ENCODE measurements around the gene SLC7A8. TPM values are rescaled to one million over a fixed set of nuclear protein-coding genes. Genes with fewer than 3 reads are reported as not detected.

Gene SLC7A8
- total RNA-seq, 1 donor from 2014 or later, result 62.3 TPM

DNA sequence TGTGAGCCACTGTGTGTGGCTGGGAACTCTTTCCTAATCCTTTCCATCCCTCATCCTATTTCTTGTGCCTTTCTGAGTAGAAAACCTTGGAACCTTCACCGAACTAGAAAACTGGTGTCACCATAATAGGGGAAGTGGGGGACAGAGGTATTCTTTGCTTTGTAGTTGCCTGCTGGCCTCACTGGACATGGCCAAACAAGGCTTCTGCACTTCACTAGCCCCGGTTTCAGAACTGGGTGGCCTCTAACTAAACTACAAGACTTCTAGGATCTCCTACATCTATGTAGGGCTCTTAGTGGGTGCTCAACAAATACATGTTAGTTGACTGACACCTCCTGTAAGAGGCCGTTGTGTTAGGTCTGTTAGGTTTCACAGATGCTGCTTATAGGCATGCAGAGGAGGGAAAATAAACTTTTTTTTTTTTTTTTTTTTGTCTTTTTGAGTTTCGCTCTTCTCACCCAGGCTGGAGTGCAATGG, 78.1 kb downstream of the SLC7A8 start:
- Mint-ChIP-seq H3K4me1 (no peaks in the 10 kb centered on the region), H3K9me3 (no peaks in the 10 kb centered on the region), H3K27ac (no peak overlapping the region), H3K4me3 (no peak overlapping the region), H3K27me3 (ENCODE audit: low read depth) (peaks cover 15% of the 10 kb centered on the region), H3K36me3 (no peaks in the 10 kb centered on the region)
- DNase-seq (ENCODE audit: low spot score in 2 of 2, unreplicated experiment in 2 of 2), result no peak
- TF ChIP-seq, protein P1, sequence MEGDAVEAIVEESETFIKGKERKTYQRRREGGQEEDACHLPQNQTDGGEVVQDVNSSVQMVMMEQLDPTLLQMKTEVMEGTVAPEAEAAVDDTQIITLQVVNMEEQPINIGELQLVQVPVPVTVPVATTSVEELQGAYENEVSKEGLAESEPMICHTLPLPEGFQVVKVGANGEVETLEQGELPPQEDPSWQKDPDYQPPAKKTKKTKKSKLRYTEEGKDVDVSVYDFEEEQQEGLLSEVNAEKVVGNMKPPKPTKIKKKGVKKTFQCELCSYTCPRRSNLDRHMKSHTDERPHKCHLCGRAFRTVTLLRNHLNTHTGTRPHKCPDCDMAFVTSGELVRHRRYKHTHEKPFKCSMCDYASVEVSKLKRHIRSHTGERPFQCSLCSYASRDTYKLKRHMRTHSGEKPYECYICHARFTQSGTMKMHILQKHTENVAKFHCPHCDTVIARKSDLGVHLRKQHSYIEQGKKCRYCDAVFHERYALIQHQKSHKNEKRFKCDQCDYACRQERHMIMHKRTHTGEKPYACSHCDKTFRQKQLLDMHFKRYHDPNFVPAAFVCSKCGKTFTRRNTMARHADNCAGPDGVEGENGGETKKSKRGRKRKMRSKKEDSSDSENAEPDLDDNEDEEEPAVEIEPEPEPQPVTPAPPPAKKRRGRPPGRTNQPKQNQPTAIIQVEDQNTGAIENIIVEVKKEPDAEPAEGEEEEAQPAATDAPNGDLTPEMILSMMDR (IDR thresholded peaks at IDR 0.05; ENCODE audit: unreplicated experiment), result no peak

DNA sequence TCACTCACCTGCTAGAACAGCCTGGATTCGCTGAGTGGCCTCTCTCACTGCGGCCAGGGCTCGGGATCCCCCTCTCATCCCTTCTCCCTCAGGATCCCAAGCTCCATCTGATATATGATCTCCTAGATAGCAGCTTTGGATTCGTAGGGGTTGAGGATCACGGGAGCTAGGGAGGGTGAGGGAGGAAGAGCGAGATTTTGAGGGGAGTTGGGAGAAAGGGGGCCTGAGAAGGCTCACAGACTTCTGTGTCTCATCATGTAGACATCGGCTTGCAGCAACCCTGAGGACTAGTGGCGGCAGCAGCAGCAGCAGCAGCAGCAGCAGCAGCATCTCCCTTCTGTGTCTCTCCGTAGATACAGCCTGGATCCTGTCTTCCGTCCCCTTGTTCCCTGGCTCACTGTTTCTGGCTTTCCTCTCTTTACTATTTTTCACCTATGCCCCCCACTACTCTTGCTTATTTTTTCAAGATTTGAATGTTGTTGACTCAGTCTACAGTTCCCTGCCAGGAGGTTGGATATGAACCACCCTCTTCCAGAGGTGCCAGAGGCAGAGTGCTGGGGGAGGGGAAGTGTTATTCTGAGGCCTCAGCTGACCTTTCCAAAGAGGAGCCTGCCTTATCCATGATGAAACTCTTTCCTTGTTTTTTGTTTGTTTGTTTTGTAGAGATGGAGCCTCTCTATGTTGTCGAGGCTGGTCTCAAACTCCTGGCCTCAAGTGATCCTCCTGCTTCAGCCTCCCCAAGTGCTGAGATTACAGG, 78.7 kb downstream of the SLC7A8 start, which contains the start of gene CIROP:
CIROP (minus strand) TSS at position 399 of the 757 bp plus-strand sequence; CDS start at position 330, 69 bp downstream.
- no peaks in the 10 kb centered on the region for H3K36me3 Mint-ChIP-seq
- no peaks in the 10 kb centered on the region for H3K9me3 Mint-ChIP-seq
- no peaks in the 10 kb centered on the region for H3K4me1 Mint-ChIP-seq
- DNase-seq (ENCODE audit: low spot score in 2 of 2, unreplicated experiment in 2 of 2), result no peak
- no peak within 1 kb of the TSS for H3K27ac Mint-ChIP-seq
- H3K27me3 Mint-ChIP-seq (ENCODE audit: low read depth), result peaks cover 15% of the 10 kb centered on the region
- TF ChIP-seq, protein P1 (IDR thresholded peaks at IDR 0.05; ENCODE audit: unreplicated experiment), result no peak
- H3K4me3 Mint-ChIP-seq, result no peak within 1 kb of the TSS

- Mint-ChIP-seq H3K36me3 (peaks cover 2% of the 10 kb centered on the region), H3K27me3 (ENCODE audit: low read depth) (peaks cover 15% of the 10 kb centered on the region), H3K9me3 (no peaks in the 10 kb centered on the region), H3K4me1 (no peaks in the 10 kb centered on the region), H3K4me3 (no peak overlapping the region), H3K27ac (no peak overlapping the region)
- TF ChIP-seq, protein P1 (IDR thresholded peaks at IDR 0.05; ENCODE audit: unreplicated experiment), result no peak
- no peak for DNase-seq (ENCODE audit: low spot score in 2 of 2, unreplicated experiment in 2 of 2)
Measured at GRCh38 chr14:23104070-23104590, 79.3 kb downstream of the SLC7A8 start.

DNA sequence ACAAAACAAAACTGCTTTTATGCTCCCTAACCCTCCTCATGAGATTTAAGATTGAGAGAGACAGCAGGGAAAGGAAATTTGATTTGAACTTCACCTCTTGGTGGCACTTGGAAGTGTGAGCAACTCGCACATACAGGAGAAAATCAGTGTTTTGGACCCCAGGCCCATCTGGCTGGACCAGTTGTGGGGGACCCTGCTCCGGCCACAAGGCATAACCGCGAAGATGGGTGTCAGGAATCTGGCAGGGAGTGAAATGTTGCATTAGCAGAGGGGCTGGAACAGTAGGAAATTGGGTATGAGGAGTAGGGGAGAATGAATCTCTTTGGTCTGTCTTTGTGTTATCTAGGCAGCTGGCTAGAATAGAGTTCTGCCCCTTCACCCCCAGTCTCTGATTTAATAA, 79.9 kb downstream of the SLC7A8 start:
- no peak overlapping the region for H3K4me3 Mint-ChIP-seq
- DNase-seq (ENCODE audit: low spot score in 2 of 2, unreplicated experiment in 2 of 2), result no peak
- H3K36me3 Mint-ChIP-seq, result peaks cover 3% of the 10 kb centered on the region
- TF ChIP-seq, protein P1 (IDR thresholded peaks at IDR 0.05; ENCODE audit: unreplicated experiment), result no peak
- no peak overlapping the region for H3K27ac Mint-ChIP-seq
- H3K27me3 Mint-ChIP-seq (ENCODE audit: low read depth), result peaks cover 15% of the 10 kb centered on the region
- H3K4me1 Mint-ChIP-seq, result no peaks in the 10 kb centered on the region
- no peaks in the 10 kb centered on the region for H3K9me3 Mint-ChIP-seq

DNA sequence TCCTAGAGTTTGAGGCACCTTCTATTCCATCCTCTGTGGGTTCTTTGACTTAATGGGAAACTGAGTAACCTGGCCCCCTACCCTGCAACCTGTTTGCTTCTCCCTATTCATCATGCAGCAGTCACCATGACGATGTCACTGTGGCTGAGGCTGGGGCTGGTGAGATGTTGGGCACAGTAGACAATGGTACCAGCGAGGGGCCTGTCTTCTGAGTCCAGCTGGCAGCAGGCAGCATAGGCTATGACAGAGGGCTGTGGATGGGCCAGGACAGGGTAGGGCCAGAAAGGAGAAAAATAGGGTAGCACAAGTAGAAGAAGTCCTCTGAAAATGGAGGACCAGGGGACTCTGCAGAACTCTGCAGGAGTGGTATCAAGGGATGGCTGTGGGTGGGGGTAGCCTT, 80.7 kb downstream of the SLC7A8 start:
- no peaks in the 10 kb centered on the region for H3K9me3 Mint-ChIP-seq
- DNase-seq (ENCODE audit: low spot score in 2 of 2, unreplicated experiment in 2 of 2), result no peak
- TF ChIP-seq, protein P1 (IDR thresholded peaks at IDR 0.05; ENCODE audit: unreplicated experiment), result no peak
- no peaks in the 10 kb centered on the region for H3K4me1 Mint-ChIP-seq
- peaks cover 5% of the 10 kb centered on the region for H3K36me3 Mint-ChIP-seq
- H3K27ac Mint-ChIP-seq, result no peak overlapping the region
- H3K27me3 Mint-ChIP-seq (ENCODE audit: low read depth), result peaks cover 15% of the 10 kb centered on the region
- H3K4me3 Mint-ChIP-seq, result no peak overlapping the region
